Ishikawa (cell line): ENCODE results near the gene AGAP5.
A peak's percentile ranks its signal among the peaks of the same experiment; 100 is the strongest.

Source experiments
- CEBPB ChIP-seq: IDR thresholded peaks from 2 replicates; pipeline ENCODE4 v1.6.1; 2012
- CREB1 ChIP-seq: IDR thresholded peaks from 2 replicates; pipeline ENCODE4 v1.6.1; 2012; ENCODE audit warnings: low read depth
- EGR1 ChIP-seq: IDR thresholded peaks from 2 replicates; pipeline ENCODE4 v1.6.1; 2012
- EP300 ChIP-seq: IDR thresholded peaks from 2 replicates; pipeline ENCODE4 v1.6.1; 2012; ENCODE audit warnings: borderline replicate concordance
- FOXM1 ChIP-seq: IDR thresholded peaks from 2 replicates; pipeline ENCODE4 v1.6.1; 2012; ENCODE audit warnings: low read depth, borderline replicate concordance
- MAX ChIP-seq: IDR thresholded peaks from 2 replicates; pipeline ENCODE4 v1.6.1; 2012
- NFIC ChIP-seq: IDR thresholded peaks from 2 replicates; pipeline ENCODE4 v1.6.1; 2012
- RAD21 ChIP-seq: IDR thresholded peaks from 2 replicates; pipeline ENCODE4 v1.6.1; 2012; ENCODE audit warnings: low read depth
- REST ChIP-seq: IDR thresholded peaks from 2 replicates; pipeline ENCODE4 v1.6.1; 2012; ENCODE audit warnings: low read depth, mild to moderate bottlenecking
- TAF1 ChIP-seq: IDR thresholded peaks from 2 replicates; pipeline ENCODE4 v1.6.1; 2012; ENCODE audit warnings: low read depth, mild to moderate bottlenecking
- TCF12 ChIP-seq: IDR thresholded peaks from 2 replicates; pipeline ENCODE4 v1.6.1; 2012; ENCODE audit warnings: low read depth
- TEAD4 ChIP-seq: IDR thresholded peaks from 2 replicates; pipeline ENCODE4 v1.6.1; 2012
- USF1 ChIP-seq: IDR thresholded peaks from 2 replicates; pipeline ENCODE4 v1.6.1; 2012
- YY1 ChIP-seq: IDR thresholded peaks from 2 replicates; pipeline ENCODE4 v1.6.1; 2012; ENCODE audit warnings: low read depth
- ZBTB7A ChIP-seq: IDR thresholded peaks from 2 replicates; pipeline ENCODE4 v1.6.1; 2012; ENCODE audit warnings: low read depth

Gene AGAP5

GRCh38 chr10:73625004-73625883 is 72.7 kb downstream of the AGAP5 start:
- TF ChIP-seq TAF1 (peak; percentile 52; the same call in 1 of the 2 replicates), RAD21 (peak; percentile 22), MAX (peak; percentile 29; the same call in 1 of the 2 replicates), ZBTB7A (0 out of 2 replicates have a peak, but pooled peaks have one; percentile 66), TEAD4 (peak; percentile 88), YY1 (peak; percentile 71), CEBPB (peak; percentile 93), EGR1 (no peak), EP300 (peak; percentile 66; the same call in 1 of the 2 replicates), FOXM1 (no peak), CREB1 (0 out of 2 replicates have a peak, but pooled peaks have one; percentile 41), REST (no peak), TCF12 (0 out of 2 replicates have a peak, but pooled peaks have one; percentile 49), NFIC (0 out of 2 replicates have a peak, but pooled peaks have one; percentile 9), USF1 (no peak)
